Psoas muscle (tissue), 8 donors: ENCODE measurements around the gene SPRED1. TPM values are rescaled to one million over a fixed set of nuclear protein-coding genes. Genes with fewer than 3 reads are reported as not detected.

Experiments
- ATAC-seq, 4 donors: fragments of 200-7000 bp; cut with Tn5 transposase; one replicate each; pipeline ENCODE4 v1.9.1; 2020; ENCODE audit warnings: moderate library complexity in 3 of 4, mild to moderate bottlenecking in 2 of 4
- DNase-seq, 2 donors: peaks; one replicate each; pipeline ENCODE4 v3.0.0-alpha.2; 2020
- H3K27ac ChIP-seq: fragments of 200-600 bp; one replicate; pipeline ENCODE4 v1.8.0; 2022
- H3K27me3 ChIP-seq, 3 donors: fragments of 200-600 bp in 1 of 3; one replicate each; pipeline versions ENCODE4 v1.6.1 to v1.8.0; 2013 to 2022; ENCODE audit warnings: low read length in 2 of 3, mild to moderate bottlenecking in 2 of 3, moderate library complexity in 1 of 3; ENCODE audit not compliant: insufficient read depth in 3 of 3
- H3K36me3 ChIP-seq, 2 donors: fragments of 200-600 bp in 1 of 2; one replicate each; pipeline versions ENCODE4 v1.6.1 to v1.8.0; 2013 to 2022; ENCODE audit warnings: low read depth in 1 of 2, mild to moderate bottlenecking in 1 of 2, moderate library complexity in 1 of 2; ENCODE audit not compliant: insufficient read depth in 1 of 2
- H3K4me1 ChIP-seq: fragments of 200-600 bp; one replicate; pipeline ENCODE4 v1.8.0; 2022
- H3K4me3 ChIP-seq: fragments of 200-600 bp; one replicate; pipeline ENCODE4 v1.8.0; 2022; ENCODE audit warnings: mild to moderate bottlenecking
- H3K9me3 ChIP-seq: fragments of 200-600 bp; one replicate; pipeline ENCODE4 v1.8.0; 2022
- WGBS, 3 donors: extraction: QIAGEN DNeasy Blood & Tissue Kit; methylation state at CpG; one replicate each; pipeline versions ENCODE4 v1.1.6 to v1.1.7; 2013; 5-methylcytosine and 5-hydroxymethylcytosine counted together
- intact Hi-C, 2 donors: fragments of 100-400 bp; cut with DNase I; formaldehyde crosslinking; loops; one replicate each; pipeline versions ENCODE4 v1.11.0 to v1.14.2; 2022
- polyA plus RNA-seq, 3 donors: library from polyadenylated mRNA; stranded (reverse); fragments of 200-250 nt; gene quantifications; one replicate each; pipeline ENCODE4 v1.2.3, GENCODE V29; 2013
- total RNA-seq, 4 donors: library from RNA; stranded (reverse); fragmentation: NEBNext Ultra II Directional in 2 of 4; extraction: Animal tissue kit (Norgen Biotek cat#: 25700) in 2 of 4; gene quantifications; one replicate each; pipeline versions ENCODE4 v1.2.1 to v1.2.4, GENCODE V29; 2021 to 2023
- TF ChIP-seq, protein P1 (sequence below): fragments of 200-600 bp; IDR thresholded peaks from one replicate; pipeline ENCODE4 v1.8.0; 2022; ENCODE audit warnings: antibody characterized with exemption
- donor health status: healthy with polysubstance abuse.
- donor health status: DM: no; HTN: no; CAD: no; lungs with moderate emphysema.
- donor health status: Bipolar disorder and iron deficiency.
- donor health status: healthy.
- donor health status: DM: yes; HTN: yes; CAD: no.
- donor health status: DM: no; HTN: no; CAD: no.
- donor health status: DM: no; HTN: no; CAD: no.
- donor health status: DM: yes; HTN: yes; CAD: no.

Gene SPRED1
- total and polyA plus RNA-seq, 7 donors: 0.98 to 7.1 (median 4.2) TPM

DNA sequence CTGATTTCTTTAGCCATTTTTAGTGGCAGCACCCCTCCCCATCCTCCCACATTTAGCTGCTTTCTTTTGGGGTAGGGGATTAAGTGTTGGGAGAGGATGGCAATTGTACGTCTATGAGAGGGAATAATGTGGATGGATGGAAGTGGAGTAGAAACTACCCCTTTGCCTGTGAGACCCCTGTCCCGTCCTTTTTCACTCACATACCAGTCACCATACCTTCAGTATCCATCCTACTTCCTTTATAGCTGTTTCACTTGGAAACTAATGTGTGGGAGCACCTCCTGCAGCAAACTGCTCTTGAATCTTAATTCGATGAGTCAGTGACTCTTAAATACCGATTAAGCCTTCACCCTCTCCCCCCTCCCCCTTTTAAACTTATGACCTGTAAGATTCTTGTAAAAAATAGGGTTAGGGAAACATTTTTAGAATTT, 730 bp downstream of the SPRED1 start:
- intact Hi-C loops: loop anchor here in 1 of 2 donors (5.0 to 10.0 kb wide), 4 partner anchors 54 to 181 kb away; no protein-coding TSS in a partner anchor
- peak overlapping the region; percentile 90 for H3K4me3 ChIP-seq
- H3K9me3 ChIP-seq: no peaks in the 10 kb centered on the region
- DNase-seq: no peak
- WGBS, 3 donors: 0 to 1% (median 1%) methylated on average over 4 of the region's 4 CpGs
- TF ChIP-seq, protein P1, sequence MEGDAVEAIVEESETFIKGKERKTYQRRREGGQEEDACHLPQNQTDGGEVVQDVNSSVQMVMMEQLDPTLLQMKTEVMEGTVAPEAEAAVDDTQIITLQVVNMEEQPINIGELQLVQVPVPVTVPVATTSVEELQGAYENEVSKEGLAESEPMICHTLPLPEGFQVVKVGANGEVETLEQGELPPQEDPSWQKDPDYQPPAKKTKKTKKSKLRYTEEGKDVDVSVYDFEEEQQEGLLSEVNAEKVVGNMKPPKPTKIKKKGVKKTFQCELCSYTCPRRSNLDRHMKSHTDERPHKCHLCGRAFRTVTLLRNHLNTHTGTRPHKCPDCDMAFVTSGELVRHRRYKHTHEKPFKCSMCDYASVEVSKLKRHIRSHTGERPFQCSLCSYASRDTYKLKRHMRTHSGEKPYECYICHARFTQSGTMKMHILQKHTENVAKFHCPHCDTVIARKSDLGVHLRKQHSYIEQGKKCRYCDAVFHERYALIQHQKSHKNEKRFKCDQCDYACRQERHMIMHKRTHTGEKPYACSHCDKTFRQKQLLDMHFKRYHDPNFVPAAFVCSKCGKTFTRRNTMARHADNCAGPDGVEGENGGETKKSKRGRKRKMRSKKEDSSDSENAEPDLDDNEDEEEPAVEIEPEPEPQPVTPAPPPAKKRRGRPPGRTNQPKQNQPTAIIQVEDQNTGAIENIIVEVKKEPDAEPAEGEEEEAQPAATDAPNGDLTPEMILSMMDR: no peak
- H3K4me1 ChIP-seq: peaks cover 3% of the 10 kb centered on the region
- no peaks in the 10 kb centered on the region for H3K36me3 ChIP-seq
- peak overlapping the region; percentile 93 for H3K27ac ChIP-seq
- H3K27me3 ChIP-seq: no peaks in the 10 kb centered on the region
- no peak for ATAC-seq

DNA sequence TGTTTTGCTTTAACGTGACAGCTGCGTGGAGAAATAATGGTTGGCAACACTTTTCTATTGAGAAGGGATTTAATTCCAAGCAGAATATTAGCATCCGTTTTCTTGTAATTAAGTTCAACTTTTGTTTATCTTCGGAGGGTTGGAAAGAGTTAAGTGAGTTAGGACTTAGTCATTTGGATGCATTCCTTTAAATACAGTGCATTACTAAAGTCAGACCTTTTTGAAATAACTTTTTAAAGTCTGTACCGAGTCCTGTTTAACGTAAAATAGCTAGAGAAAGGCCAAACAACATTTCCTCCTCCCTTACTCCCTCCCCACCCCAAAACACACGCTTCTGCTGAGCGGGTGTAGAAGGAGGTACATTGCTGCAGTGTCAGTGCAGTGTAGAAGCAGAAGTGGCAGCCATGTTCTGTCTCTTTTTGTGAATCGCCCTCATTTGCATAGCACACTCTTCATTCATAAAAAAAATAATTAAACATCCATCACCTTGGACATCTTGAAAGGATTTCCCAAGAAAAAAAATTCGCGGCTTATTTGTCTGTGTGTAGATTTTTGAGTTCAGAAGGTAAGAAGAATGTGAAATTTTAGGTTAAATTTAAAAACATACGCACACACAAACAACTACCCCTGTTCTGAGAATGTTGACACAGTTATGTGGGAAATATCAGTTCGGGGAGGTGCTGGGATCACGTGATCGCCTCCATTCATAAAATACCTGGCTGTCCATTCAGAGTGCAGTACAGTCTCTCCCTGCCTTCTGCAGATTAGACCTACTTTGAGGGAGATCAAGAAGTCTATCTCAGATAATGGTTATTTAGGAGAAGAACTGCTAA, 1.6 kb downstream of the SPRED1 start:
- Histone ChIP-seq H3K4me1 (peaks cover 3% of the 10 kb centered on the region), H3K27me3 (no peaks in the 10 kb centered on the region), H3K9me3 (no peaks in the 10 kb centered on the region), H3K36me3 (no peaks in the 10 kb centered on the region), H3K4me3 (peak overlapping the region; percentile 90), H3K27ac (no peak overlapping the region)
- intact Hi-C loops: loop anchor here in 1 of 2 donors (5.0 to 10.0 kb wide), 4 partner anchors 53 to 182 kb away; no protein-coding TSS in a partner anchor
- WGBS, 3 donors: 0 to 1% (median 1%) methylated on average over 15 of the region's 15 CpGs
- TF ChIP-seq, protein P1: no peak
- no peak for ATAC-seq
- DNase-seq: no peak

DNA sequence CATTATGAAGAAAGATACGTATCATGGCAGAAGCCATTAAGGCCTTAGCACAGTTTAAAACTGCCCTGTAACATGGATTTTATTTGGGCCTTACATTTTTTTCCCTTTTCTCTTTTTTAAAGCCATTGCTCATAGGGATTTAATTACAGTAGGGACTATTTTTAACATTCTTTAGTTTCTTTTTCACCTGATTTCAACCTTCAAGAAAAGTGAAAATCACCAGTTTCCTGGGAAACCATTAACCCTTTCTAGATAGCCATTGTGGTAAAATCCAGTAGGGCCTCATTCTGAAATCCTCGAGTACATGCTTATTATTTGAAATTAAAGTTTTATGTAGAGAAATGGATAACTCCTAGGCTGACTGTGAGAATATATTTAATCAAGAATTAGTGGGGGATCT, 3.1 kb downstream of the SPRED1 start:
- Histone ChIP-seq H3K9me3 (no peaks in the 10 kb centered on the region), H3K4me3 (peak overlapping the region; percentile 90), H3K4me1 (peaks cover 3% of the 10 kb centered on the region), H3K27ac (no peak overlapping the region), H3K27me3 (no peaks in the 10 kb centered on the region), H3K36me3 (no peaks in the 10 kb centered on the region)
- TF ChIP-seq, protein P1: no peak
- no peak for DNase-seq
- WGBS, 3 donors: 43 to 49% (median 46%) methylated on average over 2 of the region's 2 CpGs
- ATAC-seq: no peak
- intact Hi-C loops: loop anchor here in 1 of 2 donors (10.0 kb wide), 1 partner anchor 131 kb away; no protein-coding TSS in a partner anchor

DNA sequence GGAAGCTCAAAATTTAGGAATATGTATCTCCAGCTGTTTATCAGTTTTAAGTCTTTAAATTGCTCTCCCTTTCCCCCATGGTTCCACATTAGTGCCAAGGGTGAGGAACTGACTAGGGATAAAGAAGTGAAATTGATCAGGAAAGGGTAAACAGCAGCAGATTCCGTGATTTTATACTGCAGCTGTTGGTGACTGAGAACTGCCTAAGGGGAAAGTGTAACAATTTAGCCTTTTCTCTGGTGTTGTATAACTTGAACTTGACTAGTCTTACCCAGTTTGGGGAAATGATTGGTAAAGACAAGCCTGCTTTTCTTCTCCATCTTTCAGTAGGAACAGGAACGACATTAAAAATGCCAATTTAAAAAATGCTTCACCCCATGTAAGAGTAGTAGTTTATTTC, 5.0 kb downstream of the SPRED1 start:
- DNase-seq: no peak
- H3K4me1 ChIP-seq: no peaks in the 10 kb centered on the region
- 18 to 47% (median 19%) methylated on average over 2 of the region's 2 CpGs for WGBS, 3 donors
- no peak overlapping the region for H3K27ac ChIP-seq
- no peak for ATAC-seq
- H3K36me3 ChIP-seq: no peaks in the 10 kb centered on the region
- H3K4me3 ChIP-seq: no peak overlapping the region
- intact Hi-C loops: loop anchor here in 1 of 2 donors (10.0 kb wide), 1 partner anchor 133 kb away; no protein-coding TSS in a partner anchor
- TF ChIP-seq, protein P1: no peak
- H3K9me3 ChIP-seq: no peaks in the 10 kb centered on the region
- no peaks in the 10 kb centered on the region for H3K27me3 ChIP-seq
